ENCODE data around the gene DLG5.
A peak's percentile ranks its signal among the peaks of the same experiment; 100 is the strongest.

Gene DLG5

GRCh38 chr10:77889277-77889903 lies 37.2 kb downstream of the DLG5 start:
- DNase-seq = peak; percentile 49

GRCh38 chr10:77888356-77888703 lies 38.2 kb downstream of the DLG5 start:
- DNase-seq = no peak

DNA sequence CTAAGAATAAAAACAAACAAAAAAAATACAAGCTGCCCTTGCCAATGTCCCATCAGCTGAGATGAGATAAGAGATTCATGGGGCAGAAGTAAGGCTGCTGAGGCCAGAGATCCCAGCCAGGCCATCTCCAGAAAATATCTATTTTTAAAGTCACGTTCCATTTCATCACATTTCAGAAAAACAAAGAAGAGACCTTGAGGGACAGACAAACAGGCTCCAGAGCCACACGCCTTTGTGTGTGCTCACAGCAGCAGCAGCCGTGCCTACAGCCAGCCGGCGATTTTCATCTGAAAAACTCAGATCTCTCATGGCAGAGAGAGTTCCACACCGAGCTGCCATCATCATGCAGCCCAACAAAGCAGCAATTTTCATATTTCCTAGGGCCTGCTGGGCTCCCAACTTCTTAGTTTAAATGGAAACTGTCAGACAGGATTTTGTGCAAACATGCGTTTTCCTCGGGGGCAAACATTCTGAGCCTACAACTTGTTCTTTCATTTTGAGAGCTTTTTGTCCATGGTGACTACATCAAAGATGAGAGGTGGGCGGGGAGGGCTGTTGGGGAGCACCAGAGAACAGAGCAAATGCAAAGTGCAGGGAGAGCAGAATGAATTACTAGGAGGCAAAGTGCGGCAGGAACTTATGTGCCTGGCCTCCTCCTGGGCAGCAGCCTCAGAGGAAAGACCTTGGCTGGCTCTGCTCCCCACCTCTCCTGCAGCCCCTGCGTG lies 38.8 kb downstream of the DLG5 start:
- DNase-seq = peak; percentile 23

DNA sequence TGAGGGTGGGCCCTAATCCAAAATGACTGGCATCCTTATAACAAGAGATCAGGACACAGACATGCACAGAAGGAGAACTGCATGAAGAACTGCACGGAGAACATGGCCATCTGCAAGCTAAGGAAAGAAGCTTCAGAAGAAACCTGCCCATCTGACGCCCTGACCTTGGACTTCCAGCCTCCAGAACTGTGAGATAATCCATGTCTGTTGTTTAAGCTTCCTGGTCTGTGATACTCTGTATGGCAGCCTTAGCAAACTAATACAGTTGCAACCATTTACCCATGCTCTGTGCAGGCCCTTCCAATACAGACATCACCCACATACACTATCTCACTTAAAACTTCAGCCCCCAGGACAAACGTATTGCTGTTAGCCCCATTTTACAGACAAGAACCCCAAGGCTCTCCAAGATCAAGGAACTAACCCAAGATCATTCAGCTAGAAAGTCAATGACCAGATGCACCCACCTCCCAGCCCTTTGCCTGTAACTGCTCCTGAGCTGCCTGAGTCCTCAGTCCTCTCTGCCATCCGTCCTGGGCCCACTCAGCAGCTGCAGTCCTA lies 39.7 kb downstream of the DLG5 start:
- DNase-seq = no peak

DNA sequence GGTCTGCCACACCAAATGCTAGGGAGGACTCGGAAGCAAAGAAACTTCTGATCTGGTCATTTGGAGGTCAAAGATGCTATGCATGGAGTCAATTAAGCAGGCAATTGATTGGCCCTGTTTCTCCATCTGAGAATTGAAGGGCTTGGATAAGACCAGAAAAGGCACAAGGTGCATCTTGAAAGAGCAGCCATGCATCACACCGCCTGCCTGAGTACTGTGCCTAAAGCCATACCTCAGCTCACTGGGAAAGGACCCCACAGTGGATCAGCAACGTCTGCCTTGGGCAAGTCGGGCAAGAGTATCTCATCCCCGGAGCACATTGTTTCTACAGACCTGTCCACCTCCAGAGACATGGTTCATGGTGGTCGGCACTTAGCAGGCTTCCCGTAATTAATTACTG lies 42.4 kb downstream of the DLG5 start:
- no peak for DNase-seq

GRCh38 chr10:77881636-77882035 lies 44.9 kb downstream of the DLG5 start:
- no peak for DNase-seq

GRCh38 chr10:77881222-77881621 lies 45.3 kb downstream of the DLG5 start:
- DNase-seq = no peak

- peak; percentile 44 for DNase-seq
These were observed 46.8 kb downstream of the DLG5 start for GRCh38 chr10:77879710-77880109.

- no peak for DNase-seq
These were observed 47.5 kb downstream of the DLG5 start for GRCh38 chr10:77879065-77879464.

DNA sequence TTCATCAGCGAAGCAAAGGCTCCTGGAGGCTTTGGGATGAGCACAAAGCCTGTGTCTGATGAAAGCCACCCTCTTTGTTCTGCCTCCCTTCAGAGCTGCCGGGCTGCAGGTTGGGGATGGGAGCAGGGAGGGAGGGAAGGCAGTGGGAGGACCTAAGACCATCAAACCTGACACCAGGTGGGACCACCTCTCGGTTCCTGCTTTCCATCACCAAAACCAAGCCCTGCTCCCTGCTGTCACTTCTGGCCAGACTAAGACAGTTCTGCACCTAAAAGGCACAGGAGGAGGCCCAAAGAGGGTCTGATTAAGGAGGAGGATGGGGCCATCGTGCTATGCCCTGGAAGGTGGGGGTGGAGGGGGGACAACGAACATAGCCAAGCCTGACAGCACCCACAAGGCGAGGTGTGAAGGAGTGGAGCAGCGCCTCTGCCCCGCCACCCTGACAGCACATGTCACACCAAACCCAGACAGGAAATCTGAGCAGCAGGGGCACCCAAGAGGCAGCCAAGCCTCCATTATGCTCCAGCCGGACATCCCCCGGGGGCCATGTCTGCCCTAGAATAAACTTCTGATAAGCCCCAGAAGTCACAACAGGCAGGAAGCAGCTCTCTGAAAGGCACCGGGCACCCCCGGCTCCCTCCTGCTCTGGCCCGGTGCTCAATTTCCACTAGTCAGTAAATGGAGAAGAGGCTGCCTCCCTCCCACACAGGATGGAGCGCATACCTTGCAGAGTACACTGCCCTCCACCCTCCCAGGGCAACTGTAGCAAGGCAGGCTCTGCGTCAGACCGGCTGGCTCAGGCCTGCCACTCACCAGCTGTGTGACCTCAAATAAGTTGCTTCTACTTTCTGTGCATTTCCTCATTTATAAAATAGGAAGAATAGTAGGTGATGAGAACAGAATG lies 48.9 kb downstream of the DLG5 start:
- peak; percentile 91 for DNase-seq

- DNase-seq = no peak
These were observed 50.8 kb downstream of the DLG5 start for GRCh38 chr10:77875730-77876129.

- no peak for DNase-seq
These were observed 51.7 kb downstream of the DLG5 start for GRCh38 chr10:77874872-77875271.

DNA sequence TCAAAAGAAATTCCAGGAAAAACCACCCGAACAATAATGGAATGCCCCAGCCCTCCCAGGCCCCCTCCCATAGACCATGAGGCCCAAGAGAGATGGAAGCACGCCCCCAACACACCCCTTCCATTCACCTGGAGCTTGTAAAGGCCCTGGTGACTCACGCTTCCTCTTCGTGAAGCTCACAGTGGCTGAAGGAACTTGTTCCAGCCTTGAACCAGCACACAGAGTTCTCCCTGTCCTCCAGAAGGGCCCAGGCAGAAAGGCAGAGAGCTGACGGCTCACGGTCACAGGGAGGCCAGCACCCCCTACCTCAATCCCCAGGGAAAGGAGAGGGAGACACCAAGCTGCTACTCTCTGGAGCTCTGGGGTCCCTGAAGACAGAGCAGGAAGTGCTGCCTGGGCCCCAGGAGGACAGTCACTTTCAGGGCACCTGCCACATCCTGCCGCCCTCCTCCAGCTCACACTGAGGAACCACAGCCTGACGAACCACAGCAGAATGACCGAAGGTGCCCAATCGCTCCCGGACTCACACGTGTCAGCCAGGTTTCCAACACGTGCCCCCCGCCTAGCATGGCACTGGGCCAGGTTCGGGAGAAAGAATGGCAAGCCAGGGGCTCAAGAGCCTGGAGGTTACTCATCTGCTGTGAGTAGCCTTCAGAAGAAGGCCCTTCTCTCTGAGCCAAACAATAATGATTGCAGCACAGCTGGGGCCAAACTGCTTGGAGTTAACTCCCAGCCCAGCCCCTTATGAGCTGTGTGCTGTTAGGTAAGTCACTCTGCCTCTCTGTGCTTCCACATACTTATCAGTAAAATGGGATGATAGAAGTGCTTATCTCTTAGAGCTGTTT lies 52.8 kb downstream of the DLG5 start:
- DNase-seq = peak; percentile 76

GRCh38 chr10:77872947-77873535 lies 53.5 kb downstream of the DLG5 start:
- DNase-seq = no peak

DNA sequence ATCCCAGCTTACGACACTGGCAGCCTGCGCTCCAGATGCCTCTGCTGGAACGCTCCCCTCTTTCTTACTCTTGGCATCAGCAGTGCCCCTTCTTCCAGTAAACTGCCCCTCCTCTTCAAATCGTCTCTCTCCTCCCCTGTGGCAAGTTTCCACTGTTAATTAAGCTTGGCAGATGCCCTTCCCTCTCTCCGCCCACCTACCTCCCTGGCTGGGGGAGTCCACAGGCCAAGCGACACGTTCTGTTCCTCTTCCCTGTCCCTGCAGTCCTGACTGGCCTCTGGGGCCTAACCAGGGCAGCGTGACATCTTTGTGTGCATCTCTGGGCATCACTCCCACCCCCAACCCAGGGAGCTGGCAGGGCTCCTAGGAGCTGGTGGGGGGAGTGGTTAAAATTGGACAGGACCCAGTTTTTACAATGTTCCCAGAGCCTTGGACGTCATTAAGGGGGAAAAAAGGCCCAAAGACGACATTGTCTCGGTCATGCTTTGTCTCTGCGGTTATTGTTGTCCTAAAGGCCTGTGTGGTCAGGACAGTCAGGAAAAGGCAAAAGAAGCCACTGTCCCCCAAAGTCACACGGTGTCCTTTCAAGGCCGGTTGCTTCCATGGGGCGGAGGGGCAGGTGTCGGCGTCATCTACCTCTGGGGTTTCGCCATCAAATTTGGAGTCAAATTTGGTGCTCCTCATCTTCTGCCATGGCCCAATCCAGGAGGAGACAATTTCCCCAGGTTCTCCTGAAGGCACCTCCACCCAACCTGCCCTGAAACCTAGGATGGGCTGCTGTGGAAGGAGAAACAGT lies 54.2 kb downstream of the DLG5 start:
- peak; percentile 31 for DNase-seq

DNA sequence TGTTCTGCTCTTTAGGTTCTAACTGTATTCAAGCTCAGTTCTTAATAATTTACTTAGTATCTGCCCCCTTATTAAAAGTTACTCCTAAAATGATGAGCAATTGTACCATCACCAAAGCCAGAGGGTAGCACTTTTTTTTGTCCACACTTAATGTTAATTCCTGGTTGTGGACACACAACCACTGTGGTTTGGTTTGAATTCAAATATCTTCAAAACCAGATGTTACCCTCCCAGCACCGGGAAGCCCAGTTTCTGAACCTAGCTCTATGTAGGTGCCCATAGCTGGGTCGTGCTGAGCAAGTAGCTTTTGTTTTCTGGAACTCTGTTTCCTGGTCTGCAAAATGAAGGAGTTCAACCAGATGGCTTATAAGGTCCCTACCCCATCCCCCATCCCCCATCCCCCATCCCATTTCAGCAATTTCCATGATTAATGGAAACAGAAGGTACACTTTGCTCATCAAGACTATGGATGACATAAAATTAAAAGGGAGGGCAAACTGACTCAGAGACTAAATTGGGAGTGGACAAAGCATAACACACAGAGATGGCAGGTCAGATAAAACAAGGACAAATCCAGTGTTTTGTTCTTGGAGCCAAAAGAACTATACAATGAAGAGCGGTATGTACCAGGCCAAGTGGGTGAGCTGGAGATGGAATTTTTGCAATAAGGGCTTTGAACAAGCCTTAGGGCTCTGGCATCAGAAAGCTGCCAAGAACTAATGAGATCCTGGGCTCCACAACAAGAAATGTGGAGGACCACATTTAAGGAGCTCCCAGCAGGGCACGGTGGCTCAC lies 56.7 kb downstream of the DLG5 start:
- DNase-seq = peak; percentile 58

DNA sequence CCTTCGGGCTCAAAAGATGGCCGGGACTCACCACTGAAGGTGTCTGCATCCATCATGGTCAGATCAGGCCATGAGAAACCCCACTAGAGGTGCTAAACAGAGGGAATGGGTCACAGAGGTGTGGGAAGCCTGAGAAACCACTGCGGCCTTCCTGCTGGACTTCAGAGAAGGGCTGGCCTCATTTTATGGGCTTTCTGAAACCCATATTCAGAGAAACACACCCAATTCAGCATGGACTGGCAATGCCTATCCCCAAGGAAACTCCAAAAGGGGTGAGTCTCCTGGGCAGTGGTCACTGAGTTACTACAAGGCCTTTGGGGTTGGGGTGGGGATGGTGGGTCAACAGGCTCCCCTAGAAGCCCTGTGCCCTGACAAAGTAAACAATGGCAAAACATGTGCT lies 58.0 kb downstream of the DLG5 start:
- no peak for DNase-seq

- no peak for DNase-seq
These were observed 59.3 kb downstream of the DLG5 start for GRCh38 chr10:77867124-77867719.

DNA sequence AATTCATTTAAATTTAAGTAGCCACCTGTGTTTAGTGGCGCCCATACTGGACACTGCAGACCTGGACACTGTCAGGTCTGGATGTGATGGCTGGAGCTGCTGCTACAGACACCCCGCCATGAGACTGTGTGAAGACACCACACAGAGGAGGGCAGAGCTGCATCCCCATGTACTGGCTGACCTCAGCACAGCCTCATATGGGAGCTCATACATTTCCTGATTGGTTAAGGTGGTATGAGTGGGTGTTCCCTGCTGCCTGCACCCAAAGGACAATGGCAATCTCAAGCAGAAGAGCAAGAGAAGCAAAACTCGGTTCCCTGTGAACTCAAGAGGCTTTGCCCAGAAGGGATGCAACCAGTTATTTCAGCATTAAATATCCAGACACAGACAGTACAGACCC lies 60.0 kb downstream of the DLG5 start:
- DNase-seq = peak; percentile 31

All from NCI-H69 (cell line).